HG03378 (cell line): ENCODE results near the gene RWDD2A.
"Not testable (repeated sequence)": the region's sequence is repeated elsewhere in the genome, so short reads cannot be mapped to it uniquely, and the experiment has no call there.

Experiments used
- ATAC-seq: cut with Tn5 transposase; IDR thresholded peaks from one replicate; pipeline ENCODE4 v1.9.1; 2021; ENCODE audit warnings: mild to moderate bottlenecking, moderate library complexity; ENCODE audit not compliant: unreplicated experiment

The RWDD2A gene

DNA sequence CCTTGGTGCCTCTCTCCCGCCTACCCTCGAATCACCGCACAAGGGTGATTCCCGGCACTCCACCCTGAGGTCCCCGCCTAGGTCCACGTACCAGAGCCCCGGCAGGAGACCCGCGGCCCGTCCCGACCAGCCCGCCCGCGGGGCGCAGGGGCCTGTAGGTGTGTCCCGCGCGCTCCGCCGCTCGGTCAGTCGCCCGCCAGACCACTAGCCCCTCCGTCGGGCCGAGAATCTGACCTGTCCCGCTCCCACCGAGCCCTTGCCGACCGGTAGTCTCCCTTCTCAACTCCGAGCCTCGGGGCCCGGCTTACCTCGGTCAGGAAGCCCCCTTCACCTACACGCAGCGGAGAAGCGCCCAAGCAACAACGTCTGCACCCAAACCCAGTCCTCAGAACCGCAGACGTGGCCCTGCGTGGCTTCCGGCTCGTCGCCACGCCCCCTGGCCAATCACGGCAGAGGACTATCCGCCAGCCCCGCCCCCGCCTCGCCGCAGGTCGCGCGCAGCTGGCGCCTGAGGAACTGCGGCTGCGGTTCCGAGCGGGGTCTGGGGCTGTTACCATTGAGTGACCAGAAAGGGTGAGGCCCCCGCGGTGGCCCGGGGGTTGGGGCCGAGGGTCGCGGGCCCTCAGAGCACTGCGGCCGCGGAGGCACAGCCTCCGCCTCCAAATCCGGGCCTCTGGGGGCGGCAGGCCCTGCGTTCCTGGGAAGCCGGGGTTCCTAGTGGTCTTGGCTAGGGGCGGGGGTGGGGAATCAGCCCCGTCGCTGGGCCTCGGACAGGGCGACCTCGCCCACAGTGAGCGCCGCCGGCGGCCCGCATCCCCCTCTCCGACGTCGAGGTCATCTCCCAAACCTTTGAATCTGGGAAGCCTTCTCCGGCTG, at the start of gene RWDD2A, which contains the start of gene PGM3:
TSS of gene RWDD2A (plus strand) at position 487 of the 876 bp plus-strand sequence. CDS start 1,095 bp downstream, outside the sequence.
TSS of gene PGM3 (minus strand) at position 395 of the 876 bp plus-strand sequence. CDS start 2,253 bp downstream, outside the sequence.
- peak; percentile 91 for ATAC-seq

DNA sequence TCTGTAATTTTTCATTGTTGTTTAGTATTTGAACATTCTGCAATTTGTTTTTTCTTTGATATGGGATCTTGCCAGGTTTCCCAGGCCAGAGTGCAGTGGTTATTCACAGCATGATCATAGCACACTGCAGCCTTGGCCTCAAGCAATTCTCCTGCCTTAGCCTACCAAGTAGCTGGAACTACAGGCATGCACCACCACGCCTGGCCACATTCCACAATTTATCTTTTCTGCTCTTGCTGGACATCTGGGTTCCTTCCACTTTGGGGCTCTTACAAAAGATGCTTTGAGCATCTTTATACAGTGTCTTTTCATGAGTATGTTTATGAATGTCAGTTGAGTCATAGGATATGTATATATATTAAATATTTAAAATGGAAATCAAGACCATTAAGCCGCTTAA, 42.0 kb upstream of the RWDD2A start:
- no peak for ATAC-seq

DNA sequence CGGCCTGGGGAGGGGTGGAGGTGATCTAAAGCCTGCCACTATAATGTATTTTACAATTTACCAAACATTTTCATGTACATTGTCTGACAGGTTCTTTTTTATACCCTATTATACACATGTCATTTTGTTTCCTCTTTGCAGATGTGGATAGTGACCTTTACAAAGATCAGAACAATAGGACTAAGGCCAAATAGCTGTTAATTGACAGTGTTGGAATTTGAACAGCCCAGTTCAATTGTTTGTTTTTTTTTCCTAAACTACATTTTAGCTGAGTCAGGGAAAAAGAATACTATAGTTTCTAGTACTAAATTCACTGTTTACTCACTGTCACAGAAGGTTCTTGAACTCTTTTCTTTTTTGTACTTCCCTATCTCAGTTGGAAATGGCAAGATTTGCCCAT, 40.2 kb upstream of the RWDD2A start:
- no peak for ATAC-seq

DNA sequence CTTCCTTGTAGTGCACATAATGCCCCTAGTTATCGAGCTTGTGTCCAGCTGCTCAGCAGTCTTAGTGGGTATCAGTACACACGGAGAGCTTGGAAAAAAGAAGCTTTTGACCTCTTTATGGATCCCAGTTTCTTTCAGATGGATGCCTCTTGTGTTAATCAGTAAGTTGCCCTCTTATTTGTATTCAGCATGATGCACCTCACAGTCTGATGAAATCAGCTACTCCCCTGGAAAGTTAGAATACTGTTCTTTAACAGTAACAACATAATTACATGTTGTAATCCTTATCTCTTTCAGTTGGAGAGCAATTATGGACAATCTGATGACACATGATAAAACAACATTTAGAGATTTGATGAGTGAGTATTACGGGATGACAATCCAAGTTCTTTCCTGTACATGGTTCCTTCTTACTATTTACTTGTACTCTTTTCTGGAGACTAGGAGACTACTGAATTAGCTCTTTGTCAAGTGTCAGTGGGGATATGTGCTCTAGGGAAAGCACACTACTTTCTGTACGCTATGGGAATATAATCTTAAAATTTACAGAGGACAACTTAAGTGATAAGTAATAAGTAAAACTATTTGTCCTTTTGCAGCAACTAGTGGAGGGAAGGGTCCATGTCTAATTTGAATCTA, 39.2 kb upstream of the RWDD2A start:
- no peak for ATAC-seq

DNA sequence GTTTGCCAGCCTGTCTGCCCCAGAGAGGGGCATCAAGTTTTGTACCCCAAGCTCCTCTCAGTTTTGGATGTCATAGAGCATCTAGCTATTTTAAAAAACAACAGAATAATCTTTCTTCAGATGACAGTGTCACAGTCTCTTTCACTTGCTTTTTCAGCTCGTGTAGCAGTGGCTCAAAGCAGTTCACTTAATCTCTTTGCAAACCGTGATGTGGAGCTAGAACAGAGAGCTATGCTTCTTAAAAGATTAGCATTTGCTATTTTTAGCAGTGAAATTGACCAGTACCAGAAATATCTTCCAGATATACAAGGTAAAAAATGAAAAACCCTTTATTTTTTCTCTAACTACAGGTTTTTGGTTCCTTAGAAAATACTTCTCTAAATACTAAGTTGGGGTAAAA, 37.4 kb upstream of the RWDD2A start:
- ATAC-seq, result no peak

DNA sequence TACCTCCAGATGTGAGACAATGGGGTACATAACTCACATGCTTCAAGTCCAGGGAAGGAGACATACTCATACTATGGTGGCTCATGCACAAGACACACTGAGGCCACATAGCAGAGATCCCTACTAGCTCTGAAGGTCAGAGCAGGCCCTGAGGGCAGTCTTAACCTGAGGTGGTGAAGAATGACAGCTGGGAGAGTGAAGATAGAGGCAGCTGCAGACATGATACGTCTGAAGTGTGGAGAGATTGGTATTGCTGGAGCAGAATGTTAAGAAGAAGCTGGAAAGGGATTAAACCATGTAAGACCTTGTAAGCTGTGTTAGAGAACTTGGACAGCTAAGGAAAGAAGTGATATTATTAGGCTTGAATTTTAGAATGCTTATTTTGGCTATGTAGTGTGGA, 33.0 kb upstream of the RWDD2A start:
- ATAC-seq, result no peak

DNA sequence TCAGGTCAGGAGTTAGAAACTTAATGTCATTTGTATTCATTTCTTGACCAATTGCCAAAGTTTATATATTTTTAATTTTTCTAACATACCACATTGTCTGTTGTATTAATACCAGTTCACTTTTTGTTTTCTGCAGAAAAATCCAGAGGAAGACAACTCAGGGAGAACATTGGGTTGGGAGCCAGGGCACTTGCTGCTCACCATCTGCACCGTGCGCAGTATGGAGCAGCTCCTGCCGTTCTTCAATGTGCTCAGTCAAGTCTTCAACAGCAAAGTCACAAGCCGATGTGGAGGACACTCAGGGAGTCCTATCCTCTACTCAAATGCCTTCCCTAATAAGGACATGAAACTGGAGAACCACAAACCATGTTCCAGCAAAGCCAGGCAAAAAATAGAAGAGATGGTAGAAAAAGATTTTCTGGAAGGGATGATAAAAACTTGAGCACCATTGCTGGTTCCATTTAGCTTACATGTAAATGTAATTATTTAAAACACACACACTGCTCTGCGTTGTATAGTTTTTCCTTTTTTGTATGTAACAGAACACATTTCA, 25.4 kb upstream of the RWDD2A start:
- ATAC-seq, result no peak

DNA sequence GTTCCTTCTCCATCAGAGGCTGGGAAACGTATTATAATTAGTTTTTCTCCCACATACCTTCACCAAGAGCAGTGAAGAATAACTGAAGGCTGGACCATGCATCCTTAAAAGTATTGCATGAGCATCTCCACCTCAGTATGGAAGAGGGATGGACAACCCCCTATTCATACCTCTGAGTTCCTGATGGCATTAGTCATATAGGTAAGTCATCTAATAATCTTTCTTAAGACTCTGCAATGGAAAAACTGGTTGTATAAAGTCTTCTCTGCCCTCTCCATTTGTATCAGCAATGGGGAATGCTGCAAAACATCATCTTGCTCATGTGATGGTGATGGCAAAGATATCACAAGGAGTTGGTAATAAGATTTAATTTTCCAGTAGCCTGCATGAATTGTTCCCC, 24.6 kb upstream of the RWDD2A start:
- ATAC-seq, result no peak

DNA sequence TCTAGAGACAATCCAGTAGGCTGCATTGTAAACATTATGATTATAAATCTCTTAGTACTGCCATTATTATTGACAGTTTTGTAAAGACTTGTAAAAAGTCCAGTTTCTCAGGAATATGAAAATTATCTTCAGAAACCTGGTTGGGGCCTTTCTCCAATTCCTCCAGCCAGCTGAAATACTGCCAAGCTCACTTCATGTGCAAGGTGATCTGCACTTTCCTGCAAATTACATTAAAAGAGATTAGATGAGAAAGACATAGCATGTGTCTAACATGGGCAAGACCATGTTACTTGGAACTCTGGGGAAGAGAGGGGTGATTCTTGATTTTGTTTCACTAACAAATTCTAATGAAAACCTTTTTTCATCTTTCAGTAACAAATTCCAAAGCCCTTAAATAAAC, 24.1 kb upstream of the RWDD2A start:
- ATAC-seq, result no peak

DNA sequence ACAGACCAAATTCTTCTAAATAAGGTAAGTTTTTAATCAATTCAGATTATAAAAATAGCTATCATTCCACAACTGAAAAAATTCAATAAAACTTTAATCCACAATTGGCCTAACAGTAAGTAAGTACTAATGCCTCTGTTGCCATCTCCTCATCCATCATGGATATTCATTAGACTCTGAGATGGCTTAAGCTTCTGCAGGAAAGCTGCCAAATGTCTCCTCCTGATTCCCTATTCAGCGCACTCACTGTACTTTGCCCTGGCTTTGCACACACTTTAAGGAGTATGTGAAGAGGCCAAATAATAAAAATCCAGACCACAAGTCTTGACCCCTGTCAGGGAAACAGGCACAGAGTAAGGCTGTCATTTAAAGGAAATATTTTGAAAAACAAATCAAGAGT, 23.6 kb upstream of the RWDD2A start:
- no peak for ATAC-seq

DNA sequence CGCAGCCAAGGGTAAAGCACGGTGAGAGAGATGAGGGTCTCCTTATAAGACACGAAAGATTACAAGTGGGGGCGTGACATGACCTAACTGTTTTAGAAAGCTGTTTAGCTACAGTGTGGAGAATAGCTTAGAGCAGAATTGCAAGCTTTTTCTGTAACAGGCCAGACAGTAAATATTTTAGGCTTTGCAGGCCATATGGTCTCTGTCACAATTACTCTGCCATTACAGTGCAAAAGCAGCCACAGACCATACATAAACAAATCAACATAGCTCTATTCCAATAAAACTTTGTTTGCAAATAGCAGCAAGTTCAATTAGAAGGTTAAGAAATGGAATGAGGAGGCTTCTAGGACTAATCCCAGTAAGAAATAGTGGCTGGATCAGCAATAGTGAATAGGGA, 16.9 kb upstream of the RWDD2A start:
- no peak for ATAC-seq

DNA sequence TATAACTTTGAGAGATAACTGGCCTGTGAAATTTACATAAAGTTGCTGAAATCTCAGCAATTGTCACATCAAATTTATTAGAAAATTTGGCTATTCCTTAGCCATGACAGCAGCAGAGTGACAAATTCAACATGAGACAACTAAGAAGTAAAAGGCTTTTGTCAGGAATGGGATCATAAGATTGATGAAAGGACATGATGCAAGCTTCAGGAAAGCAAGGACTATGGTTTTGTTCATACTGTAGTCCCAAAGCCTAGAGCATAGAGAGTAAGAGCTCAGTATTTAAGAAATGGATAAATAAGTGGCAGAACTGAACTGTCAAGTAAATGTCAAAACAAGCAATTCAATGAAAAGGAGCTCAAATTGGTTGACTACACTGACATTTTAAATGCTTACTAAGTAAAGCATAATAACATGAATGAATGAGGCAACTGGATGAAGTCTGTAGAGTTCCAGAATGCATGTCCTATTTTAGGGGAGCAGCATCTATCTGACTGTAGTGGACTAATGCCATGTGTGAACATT, 12.7 kb upstream of the RWDD2A start:
- ATAC-seq, result no peak

DNA sequence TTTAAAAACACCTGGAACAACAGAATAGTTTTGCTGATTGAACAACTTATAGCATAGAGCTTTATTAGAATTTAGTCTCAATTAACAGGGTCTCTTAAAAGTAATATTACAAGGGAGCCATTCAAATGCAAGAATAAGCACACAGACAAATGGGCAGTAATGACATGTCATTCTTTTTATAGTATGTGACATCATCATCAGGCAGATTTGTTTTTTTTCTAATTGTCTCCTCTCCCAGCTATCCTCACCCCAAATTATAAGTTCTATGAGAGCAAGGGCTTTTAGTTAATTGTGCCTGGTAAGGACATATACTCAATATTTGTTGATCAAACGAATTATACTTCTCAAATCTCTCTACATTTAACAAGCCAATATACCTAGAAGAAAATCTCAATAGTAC, 11.0 kb upstream of the RWDD2A start:
- ATAC-seq, result no peak

DNA sequence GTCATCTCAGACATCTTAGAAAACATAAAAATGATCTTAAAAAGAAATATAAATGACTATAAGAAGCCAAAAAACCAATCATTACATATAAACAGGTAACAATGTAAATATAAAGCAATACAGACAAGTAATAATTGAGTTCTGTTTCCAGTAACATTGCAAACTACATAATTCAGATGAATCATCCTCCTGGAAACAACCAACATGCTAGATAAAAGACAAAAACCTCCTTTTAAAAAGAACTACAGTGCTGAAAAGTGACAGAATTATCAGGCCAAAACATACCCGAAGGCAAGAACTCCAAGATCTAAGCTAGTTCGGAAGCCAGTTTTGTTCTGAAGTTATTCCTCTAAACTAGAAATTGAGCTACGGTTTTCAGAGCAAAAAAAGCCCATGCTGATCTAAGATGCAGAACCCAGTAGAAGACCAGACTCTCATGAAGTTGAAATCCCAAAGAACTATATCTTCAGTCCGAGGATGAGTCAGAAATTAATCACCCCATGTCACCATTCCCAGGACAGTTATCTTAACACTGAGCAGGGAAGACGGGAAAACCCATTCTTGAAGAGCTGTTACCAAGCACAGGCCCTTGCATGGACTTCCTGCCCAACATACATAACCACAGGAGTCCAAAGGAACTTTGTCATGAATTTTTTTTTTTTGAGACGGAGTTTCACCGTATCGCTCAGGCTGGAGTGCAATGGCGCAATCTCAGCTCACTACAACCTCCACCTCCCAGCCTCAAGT, 9.9 kb upstream of the RWDD2A start:
- no peak for ATAC-seq

DNA sequence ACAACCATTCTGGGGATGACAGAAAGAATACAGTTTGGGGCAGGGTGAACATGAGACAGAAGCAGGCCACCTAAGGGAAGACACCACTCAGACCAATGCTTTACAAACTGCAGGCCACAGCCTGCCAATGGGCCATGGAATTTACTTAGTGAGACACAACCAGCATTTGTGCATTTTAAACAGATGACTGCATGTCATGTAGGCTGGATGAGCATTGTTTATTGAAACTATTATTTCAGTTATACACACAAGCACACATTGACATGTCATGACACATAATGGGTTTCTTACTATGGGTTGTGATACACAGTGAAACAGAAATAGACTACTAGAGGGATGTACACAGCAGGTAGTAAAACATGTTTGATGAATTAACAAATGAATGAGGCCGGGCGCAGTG, 8.1 kb upstream of the RWDD2A start:
- ATAC-seq, result no peak

DNA sequence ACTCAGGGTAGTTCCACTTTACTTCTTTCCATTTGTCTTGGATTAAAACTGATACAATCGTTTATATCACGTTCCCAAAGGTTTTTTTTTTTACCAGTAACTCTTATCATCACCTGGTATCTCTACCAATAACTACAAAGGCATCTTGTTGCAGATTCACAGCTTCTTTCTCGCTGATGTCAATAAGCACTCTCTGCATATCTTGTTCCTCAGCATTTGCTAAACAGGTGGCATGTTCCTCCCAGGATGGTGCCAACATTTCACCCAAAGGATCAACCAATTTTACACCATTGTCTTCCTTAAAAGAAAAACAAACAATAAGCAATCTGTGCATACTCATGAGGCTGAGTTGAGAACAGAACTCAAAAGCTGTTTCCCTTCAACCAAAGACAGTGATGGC, 4.7 kb upstream of the RWDD2A start:
- ATAC-seq, result no peak

DNA sequence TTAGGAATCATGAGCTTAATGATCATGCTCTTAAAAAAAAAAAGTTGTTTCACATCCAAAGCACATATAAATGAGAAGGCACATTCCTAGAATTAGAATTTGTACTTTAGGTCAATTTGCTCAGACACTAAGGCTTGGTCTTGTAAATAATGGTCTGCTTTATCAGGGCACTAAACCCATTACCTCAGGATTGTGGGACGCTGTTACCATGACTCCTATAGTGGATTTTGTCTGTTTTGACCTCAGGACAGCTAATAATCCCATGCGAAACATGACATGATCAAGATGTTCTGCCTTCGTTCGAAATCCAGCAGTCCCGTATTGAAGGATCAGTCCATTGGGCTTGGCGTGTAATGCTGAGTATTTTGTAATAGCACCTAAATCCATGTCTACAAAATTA, 2.5 kb upstream of the RWDD2A start:
- no peak for ATAC-seq

DNA sequence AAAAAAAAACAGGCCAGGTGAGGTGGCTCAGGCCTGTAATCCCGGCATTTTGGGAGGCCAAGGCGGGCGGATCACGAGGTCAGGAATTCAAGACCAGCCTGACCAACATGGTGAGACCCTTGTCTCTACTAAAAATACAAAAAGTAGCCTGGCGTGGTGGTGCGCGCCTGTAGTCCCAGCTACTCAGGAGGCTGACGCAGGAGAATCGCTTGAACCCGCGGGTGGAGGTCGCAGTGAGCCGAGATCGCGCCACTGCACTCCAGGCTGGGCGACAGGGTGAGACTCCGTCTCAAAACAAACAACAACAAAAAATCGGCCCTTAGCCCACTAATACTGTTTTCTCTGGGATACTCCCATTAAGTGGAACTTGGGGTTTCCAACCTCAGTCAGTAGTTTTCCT, 1.2 kb upstream of the RWDD2A start:
- not testable (repeated sequence) for ATAC-seq

DNA sequence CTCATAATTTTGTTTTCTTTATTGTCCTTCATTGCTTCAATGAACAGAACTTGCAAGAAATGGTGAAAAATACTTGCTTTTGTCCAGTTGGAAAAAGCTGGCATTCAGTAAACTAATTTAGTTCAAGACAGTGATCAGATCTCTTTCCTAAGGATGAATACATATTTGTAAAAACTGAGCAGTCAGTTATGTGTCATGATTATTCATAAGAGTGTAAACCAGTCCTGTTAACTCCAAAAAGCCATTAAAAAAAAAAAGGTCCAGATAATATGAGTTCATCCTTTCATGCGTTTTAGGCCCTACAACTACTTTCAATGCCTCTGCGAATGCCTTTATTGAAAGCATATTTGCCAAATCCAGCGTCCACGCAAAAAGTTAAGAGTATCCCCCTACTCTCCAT, 701 bp upstream of the RWDD2A start:
- ATAC-seq, result no peak

DNA sequence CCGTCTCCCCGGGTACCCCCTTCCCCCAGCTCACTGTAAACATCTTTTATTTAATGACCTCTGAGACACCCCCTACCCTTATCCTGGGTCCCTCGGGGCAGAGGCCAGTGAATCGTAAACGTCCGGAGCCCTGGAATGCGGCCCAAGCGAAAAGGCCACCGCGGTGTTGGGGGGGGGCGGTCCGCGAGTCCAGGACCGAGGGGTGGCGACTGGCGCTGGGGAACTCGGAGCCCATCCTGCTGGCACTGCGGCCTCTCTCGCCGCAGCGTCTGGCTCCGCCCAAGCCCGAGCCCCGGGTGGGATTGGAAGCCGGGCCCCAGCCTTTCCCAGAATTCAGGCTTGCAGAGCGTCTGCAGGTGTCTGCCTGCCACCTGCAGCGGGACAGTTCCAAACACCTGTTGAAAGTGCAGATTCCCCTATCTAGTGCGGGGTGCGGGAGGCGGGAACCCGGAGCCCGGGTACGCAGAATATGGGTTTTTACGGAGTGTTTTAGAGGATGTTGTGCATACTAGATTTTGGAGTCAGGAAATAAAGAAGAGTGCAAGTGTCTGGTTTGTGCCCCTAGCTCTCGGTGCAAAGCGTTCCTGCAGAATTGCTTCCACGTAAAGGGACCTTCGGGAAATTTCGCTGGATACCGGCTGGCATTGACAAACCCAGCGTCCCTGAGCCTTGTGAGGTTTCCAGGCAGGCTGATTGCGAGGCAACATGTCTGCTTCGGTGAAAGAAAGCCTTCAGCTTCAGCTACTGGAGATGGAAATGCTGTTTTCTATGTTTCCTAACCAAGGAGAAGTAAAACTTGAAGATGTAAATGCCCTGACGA, 800 bp downstream of the RWDD2A start:
- ATAC-seq, result peak; percentile 12
